ENCODE data around the gene TMEM165.

Gene TMEM165

GRCh38 chr4:55381502-55381901 is 14.3 kb upstream of the TMEM165 start:
- no peak overlapping the region for H3K4me3 ChIP-seq (ENCODE audit: low read depth in 1 of 2, low read length in 1 of 2)
- H3K36me3 ChIP-seq, result no peaks in the 10 kb centered on the region
- no peak overlapping the region for H3K27ac ChIP-seq
- no peaks in the 10 kb centered on the region for H3K4me1 ChIP-seq (ENCODE audit: control insufficient read depth in 1 of 2, insufficient read depth in 1 of 2, low read depth in 1 of 2, low read length in 1 of 2)
- H3K27me3 ChIP-seq, result no peaks in the 10 kb centered on the region
- TF ChIP-seq, protein P1, sequence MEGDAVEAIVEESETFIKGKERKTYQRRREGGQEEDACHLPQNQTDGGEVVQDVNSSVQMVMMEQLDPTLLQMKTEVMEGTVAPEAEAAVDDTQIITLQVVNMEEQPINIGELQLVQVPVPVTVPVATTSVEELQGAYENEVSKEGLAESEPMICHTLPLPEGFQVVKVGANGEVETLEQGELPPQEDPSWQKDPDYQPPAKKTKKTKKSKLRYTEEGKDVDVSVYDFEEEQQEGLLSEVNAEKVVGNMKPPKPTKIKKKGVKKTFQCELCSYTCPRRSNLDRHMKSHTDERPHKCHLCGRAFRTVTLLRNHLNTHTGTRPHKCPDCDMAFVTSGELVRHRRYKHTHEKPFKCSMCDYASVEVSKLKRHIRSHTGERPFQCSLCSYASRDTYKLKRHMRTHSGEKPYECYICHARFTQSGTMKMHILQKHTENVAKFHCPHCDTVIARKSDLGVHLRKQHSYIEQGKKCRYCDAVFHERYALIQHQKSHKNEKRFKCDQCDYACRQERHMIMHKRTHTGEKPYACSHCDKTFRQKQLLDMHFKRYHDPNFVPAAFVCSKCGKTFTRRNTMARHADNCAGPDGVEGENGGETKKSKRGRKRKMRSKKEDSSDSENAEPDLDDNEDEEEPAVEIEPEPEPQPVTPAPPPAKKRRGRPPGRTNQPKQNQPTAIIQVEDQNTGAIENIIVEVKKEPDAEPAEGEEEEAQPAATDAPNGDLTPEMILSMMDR (IDR thresholded peaks at IDR 0.05), result no peak
- no peaks in the 10 kb centered on the region for H3K9me3 ChIP-seq

GRCh38 chr4:55382488-55383003 is 13.2 kb upstream of the TMEM165 start:
- no peaks in the 10 kb centered on the region for H3K27me3 ChIP-seq
- H3K36me3 ChIP-seq, result no peaks in the 10 kb centered on the region
- no peak overlapping the region for H3K27ac ChIP-seq
- TF ChIP-seq, protein P1 (IDR thresholded peaks at IDR 0.05), result no peak
- no peaks in the 10 kb centered on the region for H3K4me1 ChIP-seq (ENCODE audit: control insufficient read depth in 1 of 2, insufficient read depth in 1 of 2, low read depth in 1 of 2, low read length in 1 of 2)
- no peak overlapping the region for H3K4me3 ChIP-seq (ENCODE audit: low read depth in 1 of 2, low read length in 1 of 2)
- no peaks in the 10 kb centered on the region for H3K9me3 ChIP-seq

DNA sequence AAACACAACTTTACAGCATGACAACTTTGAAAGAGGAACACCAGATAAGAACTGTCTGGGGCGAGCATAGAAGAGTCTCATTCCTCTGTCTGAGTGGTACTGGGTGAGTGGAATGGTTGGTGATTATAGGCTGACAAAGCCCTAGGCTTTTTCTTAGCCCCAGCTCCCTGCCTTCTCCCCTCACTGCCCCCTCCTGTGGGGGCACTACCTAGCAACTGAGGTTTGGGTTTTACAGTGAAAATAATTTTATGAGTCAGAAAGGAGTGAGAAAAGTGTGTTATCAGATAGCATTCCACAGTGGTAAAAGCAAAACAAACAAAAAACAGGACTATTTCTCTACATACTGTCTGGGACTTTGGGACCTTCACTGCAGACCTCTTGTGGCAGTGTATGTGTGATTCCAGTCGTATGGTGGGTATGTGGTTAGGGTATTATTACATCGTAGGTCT is 10.5 kb upstream of the TMEM165 start:
- Histone ChIP-seq H3K36me3 (no peaks in the 10 kb centered on the region), H3K27ac (no peak overlapping the region), H3K4me1 (ENCODE audit: control insufficient read depth in 1 of 2, insufficient read depth in 1 of 2, low read depth in 1 of 2, low read length in 1 of 2) (no peaks in the 10 kb centered on the region), H3K9me3 (no peaks in the 10 kb centered on the region), H3K4me3 (ENCODE audit: low read depth in 1 of 2, low read length in 1 of 2) (no peak overlapping the region), H3K27me3 (no peaks in the 10 kb centered on the region)
- TF ChIP-seq, protein P1 (IDR thresholded peaks at IDR 0.05), result no peak

DNA sequence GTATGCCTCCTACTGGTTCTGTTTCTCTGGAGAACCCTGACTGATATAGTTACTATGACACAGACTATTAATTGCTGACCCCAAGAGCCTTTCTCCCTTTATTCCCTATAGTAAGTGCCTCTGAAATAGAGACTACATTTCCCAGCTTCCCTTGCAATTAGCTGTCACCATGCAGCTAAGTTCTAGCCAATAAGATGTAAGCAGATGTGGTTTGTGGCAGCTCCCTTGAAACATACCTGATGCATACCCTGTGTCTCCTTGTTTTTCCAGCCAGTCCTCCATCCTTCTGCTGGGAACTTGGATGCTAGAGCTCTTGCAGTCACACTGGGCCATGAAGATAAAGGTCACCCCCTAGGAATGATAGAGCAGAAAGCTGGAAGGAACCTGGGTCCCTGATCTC is 9.7 kb upstream of the TMEM165 start:
- TF ChIP-seq, protein P1 (IDR thresholded peaks at IDR 0.05), result no peak
- Histone ChIP-seq H3K4me3 (ENCODE audit: low read depth in 1 of 2, low read length in 1 of 2) (no peak overlapping the region), H3K27ac (no peak overlapping the region), H3K9me3 (no peaks in the 10 kb centered on the region), H3K36me3 (no peaks in the 10 kb centered on the region), H3K4me1 (ENCODE audit: control insufficient read depth in 1 of 2, insufficient read depth in 1 of 2, low read depth in 1 of 2, low read length in 1 of 2) (no peaks in the 10 kb centered on the region), H3K27me3 (no peaks in the 10 kb centered on the region)

GRCh38 chr4:55386840-55387239 is 8.9 kb upstream of the TMEM165 start:
- TF ChIP-seq, protein P1 (IDR thresholded peaks at IDR 0.05), result no peak
- H3K4me1 ChIP-seq (ENCODE audit: control insufficient read depth in 1 of 2, insufficient read depth in 1 of 2, low read depth in 1 of 2, low read length in 1 of 2), result no peaks in the 10 kb centered on the region
- H3K27me3 ChIP-seq, result no peaks in the 10 kb centered on the region
- H3K4me3 ChIP-seq (ENCODE audit: low read depth in 1 of 2, low read length in 1 of 2), result no peak overlapping the region
- no peaks in the 10 kb centered on the region for H3K36me3 ChIP-seq
- no peak overlapping the region for H3K27ac ChIP-seq
- no peaks in the 10 kb centered on the region for H3K9me3 ChIP-seq

Measured in neutrophil (primary cell).